GM12864 (cell line): ENCODE results near the gene CIBAR2.

Experiments
- DNase-seq: peaks from one replicate; pipeline ENCODE4 v3.0.0-alpha.2; 2011; ENCODE audit warnings: low read depth
- H3K4me3 ChIP-seq: 2 replicates; pipeline ENCODE4 v1.5.1; 2011; ENCODE audit warnings: mild to moderate bottlenecking, low read depth, low read length, control low read depth
- TF ChIP-seq, protein P1 (sequence below): IDR thresholded peaks from 2 replicates; pipeline ENCODE4 v1.5.1; 2011; ENCODE audit warnings: low read depth, mild to moderate bottlenecking, moderate library complexity, low read length, control low read depth, inconsistent platforms; ENCODE audit errors: missing control alignments

Gene CIBAR2

DNA sequence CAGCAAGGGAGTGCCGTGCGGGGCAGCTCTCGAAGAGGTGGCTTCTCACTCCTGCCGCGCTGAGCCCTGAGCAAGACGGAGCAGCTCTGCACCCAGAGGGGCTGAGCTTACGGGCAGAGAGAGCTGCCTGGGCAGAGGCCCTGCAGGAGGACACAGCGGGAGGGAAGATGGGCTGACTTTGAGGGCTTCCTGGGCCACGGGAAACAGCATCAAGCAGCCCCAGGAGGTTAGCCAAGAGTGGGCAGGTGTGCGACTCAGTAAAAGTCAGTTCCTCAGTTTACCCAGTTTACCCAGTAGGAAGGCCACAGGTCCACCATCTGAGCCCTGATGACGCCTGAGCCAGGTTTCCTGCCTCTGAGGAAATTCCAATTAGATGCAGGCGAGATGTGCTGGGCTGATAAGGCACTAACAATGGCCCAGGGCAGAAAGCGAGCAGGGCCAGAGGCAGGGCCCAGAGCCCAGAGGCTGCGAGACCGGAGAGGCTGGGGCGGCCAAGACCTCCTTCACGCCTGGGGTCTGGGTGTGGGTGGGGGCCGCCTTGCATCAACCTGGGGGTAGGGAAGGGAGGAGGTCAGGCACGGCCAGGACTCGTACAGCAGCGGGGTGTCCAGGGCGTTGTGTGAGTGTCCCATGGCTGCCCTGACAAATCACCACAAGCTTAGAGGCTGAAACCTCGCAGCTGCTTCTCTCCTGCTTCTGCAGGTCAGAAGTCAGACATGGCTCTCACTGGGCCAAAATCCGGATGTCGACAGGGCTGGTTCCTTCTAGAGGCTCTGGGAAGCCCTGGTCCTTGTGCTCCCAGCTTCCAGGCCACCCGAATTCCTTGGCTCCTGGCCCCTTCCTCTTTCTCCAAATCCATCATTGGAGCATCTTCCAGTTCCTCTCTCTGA, 32.0 kb upstream of the CIBAR2 start:
- TF ChIP-seq, protein P1, sequence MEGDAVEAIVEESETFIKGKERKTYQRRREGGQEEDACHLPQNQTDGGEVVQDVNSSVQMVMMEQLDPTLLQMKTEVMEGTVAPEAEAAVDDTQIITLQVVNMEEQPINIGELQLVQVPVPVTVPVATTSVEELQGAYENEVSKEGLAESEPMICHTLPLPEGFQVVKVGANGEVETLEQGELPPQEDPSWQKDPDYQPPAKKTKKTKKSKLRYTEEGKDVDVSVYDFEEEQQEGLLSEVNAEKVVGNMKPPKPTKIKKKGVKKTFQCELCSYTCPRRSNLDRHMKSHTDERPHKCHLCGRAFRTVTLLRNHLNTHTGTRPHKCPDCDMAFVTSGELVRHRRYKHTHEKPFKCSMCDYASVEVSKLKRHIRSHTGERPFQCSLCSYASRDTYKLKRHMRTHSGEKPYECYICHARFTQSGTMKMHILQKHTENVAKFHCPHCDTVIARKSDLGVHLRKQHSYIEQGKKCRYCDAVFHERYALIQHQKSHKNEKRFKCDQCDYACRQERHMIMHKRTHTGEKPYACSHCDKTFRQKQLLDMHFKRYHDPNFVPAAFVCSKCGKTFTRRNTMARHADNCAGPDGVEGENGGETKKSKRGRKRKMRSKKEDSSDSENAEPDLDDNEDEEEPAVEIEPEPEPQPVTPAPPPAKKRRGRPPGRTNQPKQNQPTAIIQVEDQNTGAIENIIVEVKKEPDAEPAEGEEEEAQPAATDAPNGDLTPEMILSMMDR, result no peak
- no peak for DNase-seq
- H3K4me3 ChIP-seq, result no peak overlapping the region

DNA sequence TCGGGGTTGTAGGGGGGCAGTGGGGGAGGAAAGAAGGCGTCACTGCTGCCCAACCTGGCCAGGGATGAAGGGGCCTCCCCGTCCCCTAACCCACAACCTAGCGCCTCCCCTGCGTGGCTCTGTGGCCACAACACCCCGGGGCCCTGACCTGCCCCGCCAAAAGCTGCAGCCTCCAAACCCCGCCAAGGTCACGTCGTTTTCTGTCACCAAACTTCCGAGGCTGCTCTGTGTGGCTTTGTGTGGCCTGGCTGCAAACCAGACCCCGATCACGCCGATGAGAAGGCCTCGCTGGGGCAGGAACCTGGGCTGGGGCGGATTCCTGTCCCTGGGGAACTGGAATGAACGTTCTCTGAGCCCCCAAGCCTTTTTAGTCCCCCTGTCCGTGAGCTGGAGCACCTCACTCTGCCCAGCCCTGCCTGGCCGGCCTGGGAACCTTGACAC, 30.5 kb upstream of the CIBAR2 start:
- TF ChIP-seq, protein P1, result no peak
- H3K4me3 ChIP-seq, result no peak overlapping the region
- no peak for DNase-seq

DNA sequence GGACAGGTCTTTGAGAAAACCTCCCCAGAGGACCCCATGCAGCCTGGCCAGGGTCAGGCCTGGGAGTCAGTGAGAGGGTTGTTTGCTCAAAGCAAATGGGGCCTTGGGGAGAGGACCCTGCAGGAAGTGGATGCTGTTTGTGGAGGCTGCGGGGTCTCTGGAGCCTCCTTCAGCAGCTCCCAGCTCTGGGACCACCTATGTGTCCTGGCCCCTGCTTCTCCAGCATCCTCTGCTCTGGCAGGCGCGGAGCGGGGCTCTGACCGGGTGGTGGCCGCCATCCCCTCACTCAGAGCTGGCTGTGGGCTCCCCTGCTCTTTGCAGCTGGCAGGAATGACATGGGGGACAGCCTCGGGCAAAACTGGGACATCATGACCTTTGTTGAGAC, 29.8 kb upstream of the CIBAR2 start:
- DNase-seq, result no peak
- TF ChIP-seq, protein P1, result no peak
- no peak overlapping the region for H3K4me3 ChIP-seq

DNA sequence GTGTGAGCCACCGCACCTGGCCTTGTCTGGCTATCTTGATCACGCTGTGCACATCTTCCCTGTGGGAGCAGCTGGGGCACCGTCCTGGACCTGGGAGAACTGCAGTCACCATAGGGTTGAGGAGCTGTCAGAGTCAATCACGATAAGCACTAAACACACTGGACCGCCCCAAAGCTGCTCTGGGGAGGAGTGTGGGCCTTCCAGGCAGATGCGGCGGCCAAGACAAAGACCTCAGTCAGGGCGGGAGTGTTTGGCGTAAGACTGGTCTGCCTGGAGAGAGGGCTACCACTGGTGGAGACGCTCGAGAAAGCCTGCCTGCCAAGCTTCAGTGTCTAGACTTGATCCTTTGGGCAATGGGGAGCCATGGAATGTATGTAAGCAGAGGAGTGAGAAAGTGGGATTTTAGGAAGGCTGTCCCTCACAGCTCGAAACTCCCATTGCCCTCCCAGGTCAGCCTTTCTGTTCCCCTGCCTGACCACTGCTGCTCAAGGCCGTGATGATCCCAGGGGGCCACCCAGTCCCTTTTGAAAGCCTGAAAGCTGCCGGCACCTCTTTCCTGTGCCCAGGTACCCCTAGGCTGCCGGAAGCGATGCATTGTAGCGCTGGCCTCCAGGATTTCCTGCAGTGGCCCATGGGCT, 29.3 kb upstream of the CIBAR2 start:
- no peak overlapping the region for H3K4me3 ChIP-seq
- TF ChIP-seq, protein P1, result no peak
- DNase-seq, result no peak

DNA sequence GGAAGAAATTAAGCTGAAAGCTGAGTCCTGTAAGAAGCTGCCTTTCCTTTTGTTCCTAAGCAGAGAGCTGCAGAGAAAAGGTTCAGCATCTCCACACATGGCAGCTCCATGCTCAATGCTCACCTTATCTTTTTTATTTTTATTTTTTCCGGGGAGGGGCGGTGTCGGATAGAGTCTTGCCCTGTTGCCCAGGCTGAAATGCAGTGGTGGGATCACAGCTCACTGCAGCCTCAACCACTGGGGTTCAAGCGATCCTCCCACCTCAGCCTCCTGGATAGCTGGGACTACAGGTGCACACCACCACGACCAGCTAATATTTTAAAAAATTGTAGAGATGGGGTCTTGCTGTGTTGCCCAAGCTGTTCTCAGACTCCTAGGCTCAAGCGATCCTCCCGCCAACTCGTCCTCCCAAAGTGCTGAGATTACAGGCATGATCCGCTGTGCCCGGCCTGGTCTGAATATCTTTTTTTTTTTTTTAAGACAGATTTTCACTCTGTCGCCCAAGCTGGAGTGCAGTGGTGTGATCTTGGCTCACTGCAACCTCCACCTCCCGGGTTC, 28.3 kb upstream of the CIBAR2 start:
- TF ChIP-seq, protein P1, result no peak
- no peak for DNase-seq
- H3K4me3 ChIP-seq, result no peak overlapping the region

DNA sequence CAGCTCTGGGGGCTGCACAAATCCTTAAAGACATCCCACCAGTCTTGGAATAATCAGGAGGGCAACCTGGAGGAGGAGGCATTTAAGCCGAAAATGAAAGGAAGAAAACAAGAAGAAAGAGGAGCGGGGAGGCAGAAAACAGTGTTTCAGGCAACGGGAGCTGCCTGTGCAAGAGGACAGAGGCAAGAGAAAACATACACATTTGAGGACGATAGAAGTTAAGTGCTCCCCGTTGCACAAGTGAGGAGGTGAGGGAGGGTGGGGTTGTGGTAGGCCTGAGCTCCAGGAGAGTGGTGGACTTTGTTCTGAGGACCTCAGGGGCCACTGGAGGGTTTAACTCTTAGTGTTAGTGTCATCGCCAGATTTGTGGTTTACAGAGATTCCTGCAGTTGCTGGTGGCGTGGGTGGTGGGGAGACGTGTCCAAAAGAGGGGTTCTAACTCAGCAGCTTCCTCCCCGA, 27.6 kb upstream of the CIBAR2 start:
- DNase-seq, result no peak
- no peak overlapping the region for H3K4me3 ChIP-seq
- TF ChIP-seq, protein P1, result no peak
